GM18502 (cell line): Measurements from ENCODE around the gene DGKE.

Source experiments
- ATAC-seq: cut with Tn5 transposase; IDR thresholded peaks from one replicate; pipeline ENCODE4 v1.9.1; 2021; ENCODE audit warnings: mild to moderate bottlenecking; ENCODE audit not compliant: unreplicated experiment, poor library complexity

DGKE gene

DNA sequence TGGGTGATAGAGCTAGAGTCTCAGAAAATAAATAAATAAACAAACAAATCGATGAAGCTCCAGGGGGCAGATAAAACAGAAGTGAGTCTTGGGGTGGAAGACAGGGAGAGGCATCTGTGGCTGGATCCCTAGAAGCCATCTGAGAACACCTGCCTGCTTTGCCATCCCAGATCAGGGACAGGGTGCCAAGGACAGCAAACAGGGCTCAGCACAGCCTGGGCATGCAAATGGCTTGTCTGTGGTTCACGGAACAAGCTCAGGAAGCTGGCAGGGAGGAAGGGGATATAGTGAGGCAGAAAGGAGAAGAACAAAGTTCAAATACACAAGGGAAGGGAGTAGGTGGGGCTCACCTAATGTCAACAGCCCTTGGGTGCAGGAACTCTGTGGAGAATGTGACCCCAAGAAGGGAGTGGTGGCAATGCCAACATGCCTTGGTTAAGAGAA lies 52.4 kb downstream of the DGKE start:
- ATAC-seq = no peak

DNA sequence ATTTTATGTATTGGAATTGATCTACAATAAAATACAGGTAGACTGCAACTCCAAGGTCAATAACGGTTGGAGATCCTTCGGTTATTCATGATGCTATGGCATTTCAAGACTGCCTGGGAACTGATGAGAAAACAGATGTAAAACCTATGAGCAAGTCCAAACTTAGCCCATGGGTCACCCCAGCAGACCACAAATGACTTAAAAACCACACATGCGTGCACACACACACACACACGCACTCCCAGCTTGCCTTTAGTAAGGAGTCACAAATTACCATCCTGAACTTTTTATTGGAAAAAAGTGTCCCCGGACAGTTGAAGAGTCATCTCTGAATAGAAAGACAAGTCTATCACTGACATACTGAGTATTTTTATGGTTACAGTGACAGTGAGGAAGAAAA lies 53.2 kb downstream of the DGKE start:
- no peak for ATAC-seq

GRCh38 chr17:56887552-56888467 lies 53.9 kb downstream of the DGKE start:
- ATAC-seq = no peak

DNA sequence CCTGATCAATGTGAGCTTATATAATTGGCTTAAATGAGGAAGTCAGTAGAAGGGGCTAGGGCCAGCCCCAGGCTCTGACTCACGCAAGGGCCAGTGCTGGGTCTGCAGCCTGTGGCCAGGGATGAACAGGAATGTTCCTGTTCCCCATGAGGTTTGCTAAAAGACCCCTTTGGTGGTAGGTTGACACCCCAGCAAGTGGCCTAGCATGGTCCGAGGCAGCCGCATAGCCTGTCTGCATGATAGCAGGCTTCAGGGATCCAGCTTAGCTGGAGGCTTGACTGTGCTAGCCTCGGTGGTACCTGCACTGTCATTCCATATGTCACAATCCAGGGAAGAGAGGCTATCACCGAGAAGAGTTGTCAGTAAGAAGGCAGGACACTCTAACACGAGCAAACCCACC lies 56.4 kb downstream of the DGKE start:
- ATAC-seq = no peak

- no peak for ATAC-seq
Measured at GRCh38 chr17:56890906-56891674, 57.1 kb downstream of the DGKE start.

- no peak for ATAC-seq
Measured at GRCh38 chr17:56891751-56892150, 57.8 kb downstream of the DGKE start.

- ATAC-seq = no peak
Measured at GRCh38 chr17:56892333-56892732, 58.4 kb downstream of the DGKE start.

DNA sequence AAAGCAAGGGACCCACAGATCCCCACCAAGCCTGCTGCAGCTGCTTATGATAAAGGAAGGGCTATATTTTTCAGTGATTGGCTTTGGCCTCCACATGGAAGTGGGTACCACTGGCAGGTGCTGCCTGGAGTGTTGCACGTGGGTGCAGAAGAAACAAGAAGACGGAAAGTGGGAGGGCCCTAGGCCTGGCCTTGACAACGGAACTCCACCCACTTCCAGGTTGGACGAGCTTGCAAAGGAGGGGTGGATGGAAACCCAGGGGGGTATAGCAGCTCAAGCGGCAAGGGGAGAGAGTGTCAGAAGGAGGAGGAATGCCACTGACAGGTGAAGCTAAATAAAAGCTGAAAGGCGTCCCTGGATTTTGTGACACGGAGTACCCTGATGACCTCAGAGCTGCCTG lies 59.6 kb downstream of the DGKE start:
- ATAC-seq = no peak

DNA sequence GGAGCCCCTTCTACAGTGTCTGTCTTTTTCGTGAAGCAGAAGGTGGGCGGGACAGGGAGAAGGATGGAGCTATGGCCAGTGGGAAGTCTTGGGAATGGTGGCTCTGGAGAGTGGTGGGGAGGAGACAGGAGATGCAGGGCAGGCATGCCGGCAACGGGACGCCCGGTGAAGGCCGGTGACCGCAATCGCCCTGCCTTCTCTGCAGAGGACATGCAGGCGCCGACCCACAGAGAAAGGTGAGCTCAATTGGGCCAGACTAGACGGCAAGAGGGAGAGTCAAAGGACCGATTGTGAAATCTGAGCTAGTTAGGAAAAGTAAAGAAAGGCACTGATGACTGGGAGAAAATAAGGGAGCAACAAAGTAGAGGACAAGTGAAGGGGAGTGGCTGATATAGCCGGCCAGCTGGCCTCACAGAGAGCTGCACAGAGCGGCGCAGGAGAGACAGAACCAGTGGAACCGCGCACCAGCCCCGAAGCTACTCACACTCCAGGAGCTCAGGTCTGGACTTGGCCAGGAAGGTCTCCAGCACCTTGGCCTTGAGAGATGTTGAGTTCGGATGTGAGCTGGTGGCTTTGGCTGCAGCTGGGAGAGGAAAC lies 61.0 kb downstream of the DGKE start:
- no peak for ATAC-seq

DNA sequence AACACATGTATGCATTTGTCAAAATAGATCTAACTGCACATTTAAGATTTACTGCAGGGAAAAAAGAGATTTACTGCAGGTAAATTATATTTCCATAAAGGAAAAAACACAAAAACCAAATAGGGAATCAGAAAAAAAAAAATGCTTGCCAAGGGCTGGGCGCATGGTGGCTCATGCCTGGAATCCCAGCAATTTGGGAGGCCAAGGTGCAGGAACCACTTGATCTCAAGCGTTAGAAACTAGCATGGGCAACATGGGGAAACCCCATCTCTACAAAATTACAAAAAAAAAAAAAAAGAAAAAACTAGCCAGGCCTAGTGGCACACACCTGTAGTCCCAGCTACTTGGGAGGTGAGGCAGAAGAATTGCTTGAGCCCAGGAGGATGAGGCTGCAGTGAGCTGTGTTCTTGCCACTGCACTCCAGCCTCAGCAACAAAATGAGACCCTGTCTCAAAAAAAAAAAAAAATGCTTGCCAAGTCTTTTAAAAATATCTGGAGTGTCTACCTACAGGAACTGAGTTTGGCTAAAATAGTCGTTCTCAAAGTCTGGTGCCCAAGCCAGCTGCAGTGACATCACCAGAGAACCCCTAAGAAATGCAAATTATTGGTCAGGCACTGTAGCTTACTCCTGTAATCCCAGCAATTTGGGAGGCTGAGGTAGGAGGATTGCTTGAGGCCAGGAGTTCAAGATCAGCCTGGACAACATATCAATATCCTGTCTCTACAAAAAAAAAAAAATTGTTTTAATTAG lies 62.4 kb downstream of the DGKE start:
- ATAC-seq = no peak

DNA sequence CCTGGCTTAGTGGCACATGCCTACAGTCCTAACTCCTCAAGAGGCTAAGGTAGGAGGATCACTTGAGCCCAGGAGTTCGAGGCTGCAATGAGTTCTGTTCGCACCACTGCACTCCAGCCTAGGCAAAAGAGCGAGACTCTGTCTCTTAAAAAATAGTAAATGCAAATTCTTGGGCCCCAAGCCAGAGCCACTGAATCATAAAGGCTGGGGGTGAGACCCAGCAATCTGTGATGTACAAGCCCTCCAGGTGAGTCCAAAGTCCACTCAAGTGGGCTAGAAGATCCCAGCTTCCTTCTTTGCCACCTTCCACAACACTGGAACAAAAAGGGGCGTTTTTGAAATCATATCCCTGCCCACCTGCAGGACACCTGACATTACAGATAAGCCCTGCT lies 63.0 kb downstream of the DGKE start:
- ATAC-seq = no peak

- ATAC-seq = peak; percentile 65
Measured at GRCh38 chr17:56897646-56898424, 63.9 kb downstream of the DGKE start.

DNA sequence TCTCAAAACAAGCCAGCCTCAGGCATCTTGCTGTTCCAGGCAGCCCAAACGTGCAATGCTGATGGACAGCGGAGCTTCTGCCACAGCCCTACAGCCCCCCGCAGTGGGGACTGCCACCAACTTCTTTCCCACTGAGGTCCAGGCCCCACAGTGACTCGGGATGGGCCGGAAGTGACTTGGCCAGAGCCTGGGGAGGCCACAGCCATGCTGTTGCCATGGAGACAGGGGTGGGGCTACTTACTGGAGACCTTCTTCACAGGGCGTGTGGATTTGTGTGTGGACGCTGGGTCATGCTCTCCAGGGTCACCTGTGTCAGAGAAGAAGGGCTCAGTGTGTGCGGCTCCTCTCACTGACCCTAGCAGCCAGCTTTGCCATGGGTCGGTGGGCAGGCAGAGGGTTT lies 64.9 kb downstream of the DGKE start:
- ATAC-seq = no peak

DNA sequence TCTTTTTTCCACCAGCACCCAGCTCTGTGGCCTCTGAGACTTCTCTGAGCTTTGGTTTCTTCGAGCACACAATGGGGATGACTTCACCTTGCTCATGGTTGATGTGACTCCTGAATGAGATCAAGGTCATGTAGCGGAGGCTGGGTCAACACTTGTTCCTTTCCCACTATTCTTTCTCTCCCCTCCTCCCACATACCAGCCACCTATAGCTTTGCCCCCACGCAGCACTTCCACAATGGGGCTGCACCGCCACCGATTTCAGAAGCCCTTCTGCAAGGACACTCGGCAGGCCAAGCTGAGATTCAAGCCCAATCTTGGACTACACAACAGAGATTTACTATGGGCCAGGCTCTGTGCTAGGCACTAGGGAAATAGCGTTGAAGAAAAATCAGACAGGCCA lies 65.5 kb downstream of the DGKE start:
- no peak for ATAC-seq

GRCh38 chr17:56902348-56902747 lies 68.4 kb downstream of the DGKE start:
- no peak for ATAC-seq

- ATAC-seq = no peak
Measured at GRCh38 chr17:56903560-56903959, 69.6 kb downstream of the DGKE start.

DNA sequence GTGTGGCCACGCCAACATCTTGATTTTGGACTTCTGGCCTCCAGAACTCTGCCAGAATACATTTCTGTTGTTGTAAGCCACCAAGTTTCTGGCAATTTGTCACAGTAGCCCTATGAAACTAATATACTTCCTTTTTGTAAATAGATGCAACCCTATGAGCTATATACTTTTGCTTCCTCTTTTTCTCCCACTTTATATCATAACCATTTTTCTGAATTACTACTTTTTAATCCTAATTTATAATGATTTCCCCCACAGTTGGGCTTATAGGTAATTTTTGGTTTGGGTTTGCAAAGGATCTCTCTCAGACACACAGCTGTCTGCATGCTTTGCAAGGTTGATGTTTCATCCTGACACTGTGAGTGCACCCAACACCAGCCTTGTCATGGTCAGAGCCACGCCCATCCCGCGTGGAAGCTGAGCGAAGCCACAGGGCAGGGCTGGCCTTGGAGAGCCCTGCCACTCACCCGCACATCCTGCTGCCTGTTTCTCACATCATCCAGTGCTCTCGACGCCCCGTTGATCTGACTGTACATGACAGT lies 74.1 kb downstream of the DGKE start:
- ATAC-seq = peak; percentile 93

GRCh38 chr17:56909742-56910508 lies 76.0 kb downstream of the DGKE start:
- no peak for ATAC-seq
